Left ventricle myocardium inferior (tissue), 1 donor: ENCODE results near the gene MED27. TPM values are rescaled to one million over a fixed set of nuclear protein-coding genes. Genes with fewer than 3 reads are reported as not detected.

Source experiments
- DNase-seq: peaks from one replicate; pipeline ENCODE4 v3.0.0-alpha.2; 2020
- H3K27ac ChIP-seq: fragments of 200-600 bp; replicated peaks from 2 replicates; pipeline ENCODE4 v1.8.0; 2021
- H3K27me3 ChIP-seq: fragments of 200-600 bp; 2 replicates; pipeline ENCODE4 v1.8.0; 2021; ENCODE audit warnings: low read depth
- H3K36me3 ChIP-seq: fragments of 200-600 bp; 2 replicates; pipeline ENCODE4 v1.8.0; 2021
- H3K4me1 ChIP-seq: fragments of 200-600 bp; 2 replicates; pipeline ENCODE4 v1.8.0; 2021
- H3K4me3 ChIP-seq: fragments of 200-600 bp; 2 replicates; pipeline ENCODE4 v1.8.0; 2021; ENCODE audit warnings: mild to moderate bottlenecking, moderate library complexity
- H3K9me3 ChIP-seq: fragments of 200-600 bp; replicated peaks from 2 replicates; pipeline ENCODE4 v1.8.0; 2021
- CTCF ChIP-seq: fragments of 200-600 bp; IDR thresholded peaks from 2 replicates; pipeline ENCODE4 v1.8.0; 2021; ENCODE audit warnings: antibody characterized with exemption, mild to moderate bottlenecking, borderline replicate concordance
- intact Hi-C: fragments of 100-400 bp; cut with micrococcal nuclease; formaldehyde crosslinking; loops from one replicate; pipeline ENCODE4 v1.11.0; 2022
- total RNA-seq: library from RNA; stranded (reverse); fragmentation: NEBNext Ultra II Directional; extraction: Animal tissue kit (Norgen Biotek cat#: 25700); gene quantifications from one replicate; pipeline ENCODE4 v1.2.1, GENCODE V29; 2021
- donor health status: DM: no; HTN: yes; CAD: no; lungs with severe emphysema.

MED27 gene
- total RNA-seq, 1 donor from 2014 or later: 16.3 TPM

GRCh38 chr9:131815970-131816873 is 263.4 kb downstream of the MED27 start:
- TF ChIP-seq CTCF: no peak
- intact Hi-C loops: no loop called here
- no peaks in the 10 kb centered on the region for H3K4me1 ChIP-seq

GRCh38 chr9:131814707-131815106 is 265.0 kb downstream of the MED27 start:
- no peak for DNase-seq
- Histone ChIP-seq H3K27me3 (peaks cover 86% of the 10 kb centered on the region), H3K27ac (no peak overlapping the region), H3K36me3 (no peaks in the 10 kb centered on the region), H3K4me1 (no peaks in the 10 kb centered on the region), H3K9me3 (no peaks in the 10 kb centered on the region), H3K4me3 (no peak overlapping the region)
- TF ChIP-seq CTCF: no peak
- intact Hi-C loops: no loop called here

More at GRCh38 chr9:131815970-131816873, 263.4 kb downstream of the MED27 start:
- DNase-seq: no peak
- Histone ChIP-seq H3K9me3 (no peaks in the 10 kb centered on the region), H3K27ac (no peak overlapping the region), H3K36me3 (no peaks in the 10 kb centered on the region), H3K4me3 (no peak overlapping the region), H3K27me3 (peaks cover 71% of the 10 kb centered on the region)

DNA sequence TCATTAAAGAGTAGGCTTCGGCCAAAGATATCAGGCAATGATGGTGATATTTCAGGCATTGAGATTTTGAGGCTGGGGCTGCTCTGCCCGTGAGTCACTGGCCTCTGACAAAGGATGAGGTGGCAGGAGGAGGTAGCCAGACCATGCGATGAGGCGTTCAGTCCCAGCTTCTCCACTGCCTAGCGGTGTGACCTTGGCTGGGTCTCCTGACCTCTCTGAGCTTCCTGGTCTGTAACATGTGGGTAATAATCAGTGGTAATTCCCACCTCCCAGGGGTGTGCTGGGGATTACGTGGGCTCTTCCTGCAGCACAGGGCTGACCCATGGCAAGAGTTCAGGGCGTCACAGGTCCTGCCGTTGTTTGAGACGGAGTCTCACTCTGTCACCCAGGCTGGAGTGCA is 266.6 kb downstream of the MED27 start:
- peaks cover 100% of the 10 kb centered on the region for H3K27me3 ChIP-seq
- H3K27ac ChIP-seq: no peak overlapping the region
- intact Hi-C loops: no loop called here
- H3K36me3 ChIP-seq: no peaks in the 10 kb centered on the region
- no peak overlapping the region for H3K4me3 ChIP-seq
- TF ChIP-seq CTCF: no peak
- H3K4me1 ChIP-seq: no peaks in the 10 kb centered on the region
- no peaks in the 10 kb centered on the region for H3K9me3 ChIP-seq
- no peak for DNase-seq

DNA sequence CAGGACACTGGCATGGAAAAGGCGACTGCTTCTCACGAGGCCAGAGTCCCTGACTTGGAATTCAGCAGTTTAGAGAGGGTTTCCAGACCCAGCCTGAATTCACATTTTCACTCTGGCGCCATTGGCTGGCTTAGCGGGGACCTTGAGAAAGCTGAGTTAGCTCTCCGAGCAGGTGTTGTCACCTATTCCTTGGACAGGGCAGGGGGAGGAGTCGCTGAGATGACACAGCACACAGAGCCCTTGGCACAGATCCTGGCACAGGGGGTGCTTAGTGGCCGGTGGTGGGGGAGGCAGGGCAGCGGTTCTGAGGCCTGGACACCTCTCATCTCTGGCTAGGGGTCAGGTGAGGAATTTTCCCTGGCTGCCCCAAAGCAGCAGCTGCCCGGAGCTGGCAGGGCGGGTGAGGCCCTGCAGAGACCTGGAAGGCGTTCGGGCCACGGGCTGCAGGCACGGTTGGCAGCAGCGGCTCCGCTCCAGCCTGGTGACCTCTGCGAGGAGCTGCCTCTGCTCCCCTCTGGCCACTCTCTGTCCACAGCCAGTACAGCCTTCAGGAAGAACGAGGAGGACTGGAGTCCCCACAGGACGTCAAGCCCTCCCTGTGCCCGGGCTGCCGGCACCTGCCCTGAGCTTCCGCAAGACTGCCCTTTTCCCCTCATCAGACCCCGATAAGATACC is 267.4 kb downstream of the MED27 start:
- no peak overlapping the region for H3K4me3 ChIP-seq
- no peak for TF ChIP-seq CTCF
- H3K9me3 ChIP-seq: no peaks in the 10 kb centered on the region
- no peaks in the 10 kb centered on the region for H3K4me1 ChIP-seq
- intact Hi-C loops: no loop called here
- H3K27me3 ChIP-seq: peaks cover 100% of the 10 kb centered on the region
- no peaks in the 10 kb centered on the region for H3K36me3 ChIP-seq
- DNase-seq: no peak
- no peak overlapping the region for H3K27ac ChIP-seq

- DNase-seq: no peak
- H3K27ac ChIP-seq: no peak overlapping the region
- no peak for TF ChIP-seq CTCF
- no peaks in the 10 kb centered on the region for H3K4me1 ChIP-seq
- peaks cover 100% of the 10 kb centered on the region for H3K27me3 ChIP-seq
- no peaks in the 10 kb centered on the region for H3K36me3 ChIP-seq
- no peak overlapping the region for H3K4me3 ChIP-seq
- intact Hi-C loops: no loop called here
- no peaks in the 10 kb centered on the region for H3K9me3 ChIP-seq
Observed at GRCh38 chr9:131811405-131811804, 268.3 kb downstream of the MED27 start.
